Esophagus squamous epithelium (tissue), 5 donors: ENCODE data around the gene THUMPD3. TPM values are rescaled to one million over a fixed set of nuclear protein-coding genes. Genes with fewer than 3 reads are reported as not detected.
A peak's percentile ranks its signal among the peaks of the same experiment; 100 is the strongest.

Experiments used
- DNase-seq: peaks from one replicate; lab custom pipeline; 2025; lab: John Stamatoyannopoulos, UW
- H3K27ac ChIP-seq, 4 donors: fragments of 200-600 bp; sonication (generic); one replicate each; pipeline ENCODE4 v1.5.1; 2016 to 2019; ENCODE audit warnings: mild to moderate bottlenecking in 1 of 4
- H3K27me3 ChIP-seq, 4 donors: fragments of 200-600 bp; sonication (generic); 1 replicate in 3 of 4; 2 replicates in 1 of 4; pipeline versions ENCODE4 v1.5.1 to v1.6.0; 2017 to 2021; ENCODE audit warnings: antibody characterized with exemption in 1 of 4
- H3K36me3 ChIP-seq, 3 donors: fragments of 200-600 bp; sonication (generic); one replicate each; pipeline ENCODE4 v1.5.1; 2016 to 2019
- H3K4me1 ChIP-seq, 3 donors: fragments of 200-600 bp; sonication (generic); one replicate each; pipeline ENCODE4 v1.5.1; 2017 to 2019
- H3K4me3 ChIP-seq, 4 donors: fragments of 200-600 bp; sonication (generic); 1 replicate in 3 of 4; 2 replicates in 1 of 4; pipeline ENCODE4 v1.5.1; 2016 to 2019; ENCODE audit warnings: mild to moderate bottlenecking in 2 of 4, moderate library complexity in 1 of 4
- H3K9me3 ChIP-seq, 3 donors: fragments of 200-600 bp; sonication (generic); one replicate each; pipeline ENCODE4 v1.5.1; 2016 to 2019
- POLR2A ChIP-seq, 4 donors: fragments of 450-650 bp; IDR thresholded peaks; one replicate each; pipeline ENCODE4 v1.6.1; 2017; ENCODE audit warnings: antibody characterized with exemption in 4 of 4, mild to moderate bottlenecking in 4 of 4, moderate library complexity in 3 of 4
- WGBS, 2 donors: methylation state at CpG; one replicate each; pipeline ENCODE4 v1.1.5; 2018; 5-methylcytosine and 5-hydroxymethylcytosine counted together
- intact Hi-C: fragments of 100-400 bp; cut with DNase I; formaldehyde crosslinking; loops from one replicate; pipeline ENCODE4 v1.15.0; 2022
- total RNA-seq, 4 donors: library from RNA; depleted of rRNA; stranded (reverse); fragments of >200 nt; gene quantifications; one replicate each; pipeline ENCODE4 v1.1.0, GENCODE V29; 2016
- TF ChIP-seq, protein P1 (sequence below), 6 experiments: fragments of 450-650 bp in 4 of 6; fragments of 200-600 bp in 2 of 6; sonication (generic) in 2 of 6; IDR thresholded peaks; one replicate each; pipeline ENCODE4 v1.5.1; 2016 to 2019; ENCODE audit warnings: antibody characterized with exemption in 6 of 6, mild to moderate bottlenecking in 4 of 6, moderate library complexity in 4 of 6
- donor health status: DM: yes; HTN: yes; CAD: no.

THUMPD3 gene
- total RNA-seq, 4 donors from 2014 or later = 18.9 to 32.8 (median 31.1) TPM

DNA sequence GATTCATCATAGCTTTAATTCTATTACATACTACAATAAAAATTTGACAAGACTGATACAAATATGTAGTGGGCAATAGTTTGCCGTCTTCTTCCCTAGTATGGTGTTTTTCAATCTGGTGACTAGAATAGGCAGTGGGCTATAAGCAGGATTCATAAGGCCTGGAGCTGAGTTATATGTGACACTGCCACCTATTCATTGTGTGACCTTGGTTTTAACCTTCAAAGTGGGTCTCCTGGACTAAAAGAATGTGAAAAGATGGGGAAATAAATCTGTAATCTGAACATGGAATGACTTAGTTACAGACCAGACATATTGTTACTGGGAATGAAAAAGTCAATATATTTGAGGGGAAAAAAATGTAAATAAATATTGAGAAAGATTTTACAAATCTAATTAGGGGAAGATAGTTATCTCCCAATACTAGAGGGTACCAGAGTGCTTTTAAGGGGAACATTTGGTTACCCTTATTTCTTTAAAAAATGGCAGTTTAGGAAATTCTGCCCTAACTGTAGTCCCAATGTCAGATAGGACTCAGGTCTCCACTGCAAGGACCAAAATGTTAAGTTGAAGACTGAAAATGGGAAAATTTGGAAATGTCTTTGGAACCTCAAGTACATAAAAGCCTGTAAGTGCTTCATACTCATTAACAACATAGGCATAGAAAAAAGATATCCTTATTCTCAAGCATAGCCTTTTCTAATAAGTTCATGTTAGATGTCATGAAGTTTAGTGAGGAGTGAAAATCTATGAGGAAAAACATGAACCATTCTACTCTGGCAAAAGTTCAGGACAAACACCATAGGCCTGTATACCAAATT lies 23.9 kb downstream of the THUMPD3 start:
- H3K36me3 ChIP-seq = peaks cover 10 to 96% (median 49%) of the 10 kb centered on the region in 3 donors
- peak overlapping the region in 1 of 4 donors; percentile 21 for H3K27ac ChIP-seq
- no peaks in the 10 kb centered on the region for H3K9me3 ChIP-seq
- no peak overlapping the region for H3K4me3 ChIP-seq
- TF ChIP-seq, protein P1, sequence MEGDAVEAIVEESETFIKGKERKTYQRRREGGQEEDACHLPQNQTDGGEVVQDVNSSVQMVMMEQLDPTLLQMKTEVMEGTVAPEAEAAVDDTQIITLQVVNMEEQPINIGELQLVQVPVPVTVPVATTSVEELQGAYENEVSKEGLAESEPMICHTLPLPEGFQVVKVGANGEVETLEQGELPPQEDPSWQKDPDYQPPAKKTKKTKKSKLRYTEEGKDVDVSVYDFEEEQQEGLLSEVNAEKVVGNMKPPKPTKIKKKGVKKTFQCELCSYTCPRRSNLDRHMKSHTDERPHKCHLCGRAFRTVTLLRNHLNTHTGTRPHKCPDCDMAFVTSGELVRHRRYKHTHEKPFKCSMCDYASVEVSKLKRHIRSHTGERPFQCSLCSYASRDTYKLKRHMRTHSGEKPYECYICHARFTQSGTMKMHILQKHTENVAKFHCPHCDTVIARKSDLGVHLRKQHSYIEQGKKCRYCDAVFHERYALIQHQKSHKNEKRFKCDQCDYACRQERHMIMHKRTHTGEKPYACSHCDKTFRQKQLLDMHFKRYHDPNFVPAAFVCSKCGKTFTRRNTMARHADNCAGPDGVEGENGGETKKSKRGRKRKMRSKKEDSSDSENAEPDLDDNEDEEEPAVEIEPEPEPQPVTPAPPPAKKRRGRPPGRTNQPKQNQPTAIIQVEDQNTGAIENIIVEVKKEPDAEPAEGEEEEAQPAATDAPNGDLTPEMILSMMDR (IDR thresholded peaks at IDR 0.05) = no peak
- no peak for TF ChIP-seq POLR2A (IDR thresholded peaks at IDR 0.05)
- H3K27me3 ChIP-seq = no peaks in the 10 kb centered on the region
- WGBS, 2 donors = 29 to 63% methylated on average over 1 of the region's 1 CpG
- peaks cover 0 to 47% (median 25%) of the 10 kb centered on the region in 3 donors for H3K4me1 ChIP-seq
- intact Hi-C loops = no loop called here
- DNase-seq = no peak

DNA sequence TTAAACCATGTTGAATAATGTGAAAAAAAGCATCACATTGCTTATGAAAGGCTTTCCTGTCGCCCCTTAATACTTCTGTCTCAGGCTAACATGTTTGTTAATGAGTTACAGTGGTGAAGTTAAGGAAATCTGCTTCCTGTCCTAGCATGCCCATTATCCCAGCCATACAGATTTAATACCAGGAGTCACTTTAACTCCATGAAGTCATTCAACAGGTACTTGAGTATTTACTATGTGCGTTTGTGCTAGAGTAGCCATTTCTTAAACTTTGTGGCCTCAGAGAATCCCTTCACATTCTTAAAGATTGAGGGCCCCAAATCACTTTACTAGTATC lies 24.4 kb downstream of the THUMPD3 start:
- DNase-seq = no peak
- Histone ChIP-seq H3K9me3 (no peaks in the 10 kb centered on the region), H3K4me1 (peaks cover 0 to 52% (median 29%) of the 10 kb centered on the region in 3 donors), H3K27ac (peak overlapping the region in 1 of 4 donors; percentile 30), H3K36me3 (peaks cover 10 to 94% (median 49%) of the 10 kb centered on the region in 3 donors), H3K27me3 (no peaks in the 10 kb centered on the region), H3K4me3 (no peak overlapping the region)
- intact Hi-C loops = no loop called here
- WGBS, 2 donors = 35 to 39% methylated on average over 2 of the region's 2 CpGs
- TF ChIP-seq POLR2A (IDR thresholded peaks at IDR 0.05) = no peak
- TF ChIP-seq, protein P1 (IDR thresholded peaks at IDR 0.05) = no peak

DNA sequence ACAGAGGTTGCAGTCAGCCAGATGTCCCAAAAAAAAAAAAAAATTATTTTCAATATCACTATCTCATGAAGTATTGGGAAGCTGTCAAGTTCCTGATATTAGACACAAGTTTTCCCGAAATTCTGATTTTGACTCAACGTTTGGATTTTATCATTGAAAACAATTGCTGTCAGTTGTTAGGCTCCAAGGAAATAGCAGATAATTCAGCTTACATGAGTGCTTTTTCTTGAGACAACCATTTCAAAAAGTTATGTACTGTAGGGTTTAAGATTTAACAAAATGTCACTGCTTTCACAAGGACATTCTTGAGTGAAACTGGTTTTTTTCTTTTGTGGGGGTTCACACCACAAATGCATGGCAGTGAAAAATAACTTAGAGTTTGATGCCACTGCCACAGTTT lies 25.3 kb downstream of the THUMPD3 start:
- no peaks in the 10 kb centered on the region for H3K27me3 ChIP-seq
- H3K36me3 ChIP-seq = peaks cover 4 to 88% (median 49%) of the 10 kb centered on the region in 3 donors
- TF ChIP-seq, protein P1 (IDR thresholded peaks at IDR 0.05) = no peak
- no peak for TF ChIP-seq POLR2A (IDR thresholded peaks at IDR 0.05)
- intact Hi-C loops = no loop called here
- DNase-seq = no peak
- H3K4me1 ChIP-seq = peaks cover 0 to 61% (median 37%) of the 10 kb centered on the region in 3 donors
- no peak overlapping the region for H3K4me3 ChIP-seq
- no peak overlapping the region for H3K27ac ChIP-seq
- 89 to 97% methylated on average over 2 of the region's 2 CpGs for WGBS, 2 donors
- no peaks in the 10 kb centered on the region for H3K9me3 ChIP-seq

DNA sequence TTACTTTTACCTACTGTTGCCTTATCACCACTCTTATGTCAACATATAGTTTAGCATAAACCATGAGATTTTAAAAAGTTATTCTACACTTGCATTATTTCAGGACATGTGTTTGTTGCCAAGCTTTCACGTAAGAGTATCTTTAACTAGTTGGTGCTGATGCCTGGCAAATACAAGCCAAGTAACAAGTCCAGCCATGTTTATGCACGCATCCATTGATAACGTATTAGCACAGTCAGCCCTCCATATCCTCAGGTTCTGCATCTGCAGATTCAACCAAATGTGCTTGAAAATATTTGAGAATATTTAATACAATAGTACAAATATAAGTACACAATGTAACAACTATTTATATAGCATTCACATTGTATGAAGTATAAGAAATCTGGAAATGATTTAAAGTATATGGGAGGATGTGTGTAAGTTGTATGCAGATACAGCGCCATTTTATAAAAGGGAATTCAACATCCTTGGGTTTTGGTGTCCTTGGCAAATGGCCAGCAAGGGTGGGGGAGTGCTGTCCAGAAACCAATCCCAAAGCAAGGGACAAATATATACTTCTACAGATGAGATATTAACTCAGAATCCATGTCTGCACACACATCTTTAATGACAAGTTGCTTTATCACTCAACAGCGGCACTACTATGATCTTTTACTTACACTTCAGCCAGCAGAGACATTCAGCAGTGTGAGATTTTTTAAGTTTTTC lies 25.9 kb downstream of the THUMPD3 start:
- 65 to 68% methylated on average over 5 of the region's 5 CpGs for WGBS, 2 donors
- H3K36me3 ChIP-seq = peaks cover 4 to 88% (median 49%) of the 10 kb centered on the region in 3 donors
- no peaks in the 10 kb centered on the region for H3K27me3 ChIP-seq
- no peak for DNase-seq
- no peaks in the 10 kb centered on the region for H3K9me3 ChIP-seq
- H3K4me3 ChIP-seq = no peak overlapping the region
- H3K4me1 ChIP-seq = peaks cover 0 to 65% (median 42%) of the 10 kb centered on the region in 3 donors
- TF ChIP-seq, protein P1 (IDR thresholded peaks at IDR 0.05) = no peak
- TF ChIP-seq POLR2A (IDR thresholded peaks at IDR 0.05) = no peak
- intact Hi-C loops = no loop called here
- H3K27ac ChIP-seq = no peak overlapping the region
